ENCODE data around the gene NDUFAF5.

- TF ChIP-seq, protein P1, sequence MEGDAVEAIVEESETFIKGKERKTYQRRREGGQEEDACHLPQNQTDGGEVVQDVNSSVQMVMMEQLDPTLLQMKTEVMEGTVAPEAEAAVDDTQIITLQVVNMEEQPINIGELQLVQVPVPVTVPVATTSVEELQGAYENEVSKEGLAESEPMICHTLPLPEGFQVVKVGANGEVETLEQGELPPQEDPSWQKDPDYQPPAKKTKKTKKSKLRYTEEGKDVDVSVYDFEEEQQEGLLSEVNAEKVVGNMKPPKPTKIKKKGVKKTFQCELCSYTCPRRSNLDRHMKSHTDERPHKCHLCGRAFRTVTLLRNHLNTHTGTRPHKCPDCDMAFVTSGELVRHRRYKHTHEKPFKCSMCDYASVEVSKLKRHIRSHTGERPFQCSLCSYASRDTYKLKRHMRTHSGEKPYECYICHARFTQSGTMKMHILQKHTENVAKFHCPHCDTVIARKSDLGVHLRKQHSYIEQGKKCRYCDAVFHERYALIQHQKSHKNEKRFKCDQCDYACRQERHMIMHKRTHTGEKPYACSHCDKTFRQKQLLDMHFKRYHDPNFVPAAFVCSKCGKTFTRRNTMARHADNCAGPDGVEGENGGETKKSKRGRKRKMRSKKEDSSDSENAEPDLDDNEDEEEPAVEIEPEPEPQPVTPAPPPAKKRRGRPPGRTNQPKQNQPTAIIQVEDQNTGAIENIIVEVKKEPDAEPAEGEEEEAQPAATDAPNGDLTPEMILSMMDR (IDR thresholded peaks at IDR 0.05 in 4 of 5, conservative IDR thresholded peaks at IDR 0.05 in 1 of 5): no peak
- TF ChIP-seq POLR2A (IDR thresholded peaks at IDR 0.05): no peak
Observed at GRCh38 chr20:13857961-13858360, 73.1 kb downstream of the NDUFAF5 start.

Data from gastrocnemius medialis (tissue), 4 donors.